Upper lobe of left lung (tissue), 6 donors: Measurements from ENCODE around the gene CRISP1. TPM values are rescaled to one million over a fixed set of nuclear protein-coding genes. Genes with fewer than 3 reads are reported as not detected.

Experiments
- ATAC-seq, 2 donors: fragments of 200-7000 bp; cut with Tn5 transposase; one replicate each; pipeline ENCODE4 v1.9.1; 2022; ENCODE audit warnings: mild to moderate bottlenecking in 2 of 2, moderate library complexity in 2 of 2; ENCODE audit not compliant: low FRiP score in 2 of 2
- DNase-seq, 2 donors: peaks; one replicate each; pipeline ENCODE4 v3.0.0-alpha.2; 2019 to 2020
- H3K27ac ChIP-seq, 4 donors: fragments of 200-600 bp; sonication (generic); one replicate each; pipeline ENCODE4 v1.5.1; 2016 to 2019
- H3K27me3 ChIP-seq, 4 donors: fragments of 200-600 bp; sonication (generic); one replicate each; pipeline ENCODE4 v1.5.1; 2017 to 2019
- H3K36me3 ChIP-seq, 4 donors: fragments of 200-600 bp; sonication (generic); one replicate each; pipeline ENCODE4 v1.5.1; 2016 to 2019
- H3K4me1 ChIP-seq, 4 donors: fragments of 200-600 bp; sonication (generic); one replicate each; pipeline ENCODE4 v1.5.1; 2018 to 2019
- H3K4me3 ChIP-seq, 4 donors: fragments of 200-600 bp; sonication (generic); one replicate each; pipeline ENCODE4 v1.5.1; 2017 to 2019; ENCODE audit warnings: mild to moderate bottlenecking in 2 of 4, moderate library complexity in 1 of 4
- H3K9me3 ChIP-seq, 4 donors: fragments of 200-600 bp; sonication (generic); one replicate each; pipeline ENCODE4 v1.5.1; 2018 to 2019
- CTCF ChIP-seq, 6 experiments: fragments of 450-650 bp in 4 of 6; fragments of 200-600 bp in 2 of 6; sonication (generic) in 2 of 6; IDR thresholded peaks; one replicate each; pipeline ENCODE4 v1.5.1; 2016 to 2019; ENCODE audit warnings: antibody characterized with exemption in 6 of 6
- EP300 ChIP-seq, 4 donors: sonication (generic); formaldehyde crosslinking; IDR thresholded peaks; one replicate each; pipeline ENCODE4 v1.5.1; 2017; ENCODE audit warnings: antibody characterized with exemption in 4 of 4, control low read depth in 2 of 4
- POLR2A ChIP-seq, 4 donors: fragments of 450-650 bp; IDR thresholded peaks; one replicate each; pipeline ENCODE4 v1.5.1; 2016 to 2017; ENCODE audit warnings: antibody characterized with exemption in 4 of 4, mild to moderate bottlenecking in 2 of 4
- POLR2AphosphoS5 ChIP-seq, 2 donors: sonication (generic); formaldehyde crosslinking; IDR thresholded peaks; one replicate each; pipeline ENCODE4 v1.5.1; 2017; ENCODE audit warnings: antibody characterized with exemption in 2 of 2
- WGBS, 2 donors: methylation state at CpG; one replicate each; pipeline ENCODE4 v1.1.5; 2017 to 2018; 5-methylcytosine and 5-hydroxymethylcytosine counted together
- total RNA-seq, 6 donors: library from RNA; depleted of rRNA in 4 of 6; stranded (reverse); fragments of >200 nt in 4 of 6; gene quantifications; one replicate each; pipeline versions ENCODE4 v1.1.0 to v1.2.1, GENCODE V29; 2016 to 2021
- donor health status: DM: no; HTN: no; CAD: no; lungs with moderate emphysema.
- donor health status: DM: no; HTN: yes; CAD: no; lungs with severe emphysema.

The CRISP1 gene
- total RNA-seq, 6 donors from 2014 or later: not detected

GRCh38 chr6:49847673-49848072 is 18.7 kb downstream of the CRISP1 start:
- no peaks in the 10 kb centered on the region for H3K36me3 ChIP-seq
- H3K9me3 ChIP-seq: no peaks in the 10 kb centered on the region
- no peak for ATAC-seq
- no peaks in the 10 kb centered on the region for H3K4me1 ChIP-seq
- H3K27ac ChIP-seq: no peak overlapping the region
- H3K27me3 ChIP-seq: no peaks in the 10 kb centered on the region
- no peak for TF ChIP-seq EP300 (IDR thresholded peaks at IDR 0.05)
- no peak for TF ChIP-seq POLR2A (IDR thresholded peaks at IDR 0.05)
- no peak for TF ChIP-seq CTCF (IDR thresholded peaks at IDR 0.05)
- no peak for DNase-seq
- H3K4me3 ChIP-seq: no peak overlapping the region
- 77 to 81% methylated on average over 2 of the region's 2 CpGs for WGBS, 2 donors

- Histone ChIP-seq H3K27me3 (no peaks in the 10 kb centered on the region), H3K36me3 (no peaks in the 10 kb centered on the region), H3K4me3 (no peak overlapping the region), H3K9me3 (no peaks in the 10 kb centered on the region), H3K27ac (no peak overlapping the region), H3K4me1 (no peaks in the 10 kb centered on the region)
- WGBS, 2 donors: 89 to 90% methylated on average over 4 of the region's 4 CpGs
- no peak for TF ChIP-seq POLR2AphosphoS5 (IDR thresholded peaks at IDR 0.05)
- no peak for TF ChIP-seq EP300 (IDR thresholded peaks at IDR 0.05)
- TF ChIP-seq POLR2A (IDR thresholded peaks at IDR 0.05): no peak
- no peak for TF ChIP-seq CTCF (IDR thresholded peaks at IDR 0.05)
- ATAC-seq (no peak), DNase-seq (no peak)
These were observed 19.3 kb downstream of the CRISP1 start for GRCh38 chr6:49847014-49847413.

- Histone ChIP-seq H3K9me3 (no peaks in the 10 kb centered on the region), H3K4me3 (no peak overlapping the region), H3K27ac (no peak overlapping the region), H3K27me3 (no peaks in the 10 kb centered on the region), H3K4me1 (no peaks in the 10 kb centered on the region), H3K36me3 (no peaks in the 10 kb centered on the region)
- DNase-seq (no peak), ATAC-seq (no peak)
- 80 to 88% methylated on average over 4 of the region's 4 CpGs for WGBS, 2 donors
- TF ChIP-seq CTCF (IDR thresholded peaks at IDR 0.05) (no peak), POLR2A (IDR thresholded peaks at IDR 0.05) (no peak), EP300 (IDR thresholded peaks at IDR 0.05) (no peak), POLR2AphosphoS5 (IDR thresholded peaks at IDR 0.05) (no peak)
These were observed 24.9 kb downstream of the CRISP1 start for GRCh38 chr6:49841424-49841823.

- no peak for DNase-seq
- Histone ChIP-seq H3K27ac (no peak overlapping the region), H3K36me3 (no peaks in the 10 kb centered on the region), H3K4me3 (no peak overlapping the region), H3K4me1 (no peaks in the 10 kb centered on the region), H3K9me3 (no peaks in the 10 kb centered on the region), H3K27me3 (no peaks in the 10 kb centered on the region)
- ATAC-seq: no peak
- TF ChIP-seq POLR2AphosphoS5 (IDR thresholded peaks at IDR 0.05): no peak
- no peak for TF ChIP-seq CTCF (IDR thresholded peaks at IDR 0.05)
- no peak for TF ChIP-seq EP300 (IDR thresholded peaks at IDR 0.05)
- no peak for TF ChIP-seq POLR2A (IDR thresholded peaks at IDR 0.05)
- 91 to 95% methylated on average over 2 of the region's 2 CpGs for WGBS, 2 donors
These were observed 26.4 kb downstream of the CRISP1 start for GRCh38 chr6:49839957-49840356.

GRCh38 chr6:49839162-49839561 is 27.2 kb downstream of the CRISP1 start:
- no peak overlapping the region for H3K4me3 ChIP-seq
- H3K27me3 ChIP-seq: no peaks in the 10 kb centered on the region
- no peaks in the 10 kb centered on the region for H3K9me3 ChIP-seq
- no peak overlapping the region for H3K27ac ChIP-seq
- ATAC-seq (no peak), DNase-seq (no peak)
- TF ChIP-seq EP300 (IDR thresholded peaks at IDR 0.05) (no peak), POLR2A (IDR thresholded peaks at IDR 0.05) (no peak)
- no peaks in the 10 kb centered on the region for H3K4me1 ChIP-seq
- no peaks in the 10 kb centered on the region for H3K36me3 ChIP-seq
- 83 to 88% methylated on average over 2 of the region's 2 CpGs for WGBS, 2 donors
